Measurements from ENCODE around the gene CLCNKB.

DNA sequence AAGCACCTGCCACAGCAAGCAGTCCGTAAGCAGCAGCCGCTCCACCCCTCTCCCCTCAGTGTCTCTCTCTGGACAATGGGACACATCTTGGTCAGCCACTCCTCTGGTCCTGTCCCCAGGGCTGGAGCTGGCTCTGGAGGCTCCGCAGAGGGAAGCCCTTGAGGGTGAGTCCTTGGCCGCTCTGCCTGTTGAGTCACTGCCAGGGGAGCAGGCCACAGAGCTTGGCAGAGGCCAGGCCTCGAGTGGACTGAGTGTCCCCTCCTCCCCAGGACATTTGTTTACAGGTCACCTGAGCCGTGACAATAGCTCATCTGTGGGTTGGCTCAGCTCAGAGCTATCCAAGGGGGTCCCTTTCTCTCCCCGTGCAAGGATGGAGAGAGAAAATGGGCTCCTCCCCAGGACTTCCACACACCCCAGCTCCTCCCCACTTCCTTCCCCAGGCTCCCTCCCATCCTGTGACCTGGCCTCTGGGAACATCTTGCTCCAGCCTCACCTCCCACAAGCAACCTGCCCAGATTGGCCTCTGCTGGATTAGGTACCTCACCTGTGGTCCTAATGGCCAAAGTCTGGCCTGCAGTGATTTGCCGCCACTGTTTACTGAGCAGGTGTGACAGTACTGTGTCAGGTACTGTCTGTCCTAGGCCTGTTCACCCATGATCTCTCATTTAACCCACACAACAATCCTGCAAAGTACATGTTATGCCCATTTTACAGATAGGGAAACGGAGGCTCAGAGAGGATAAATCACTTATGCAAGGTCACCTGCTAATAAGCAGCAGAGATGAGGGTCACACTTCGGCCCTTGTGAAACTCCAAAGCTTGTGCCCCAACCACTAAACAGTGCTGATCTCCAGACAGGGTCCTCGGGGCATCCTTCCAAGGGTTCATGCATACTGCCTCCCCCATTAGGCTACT lies 25.0 kb downstream of the CLCNKB start:
- TF ChIP-seq FOXP2 (optimal IDR thresholded peaks at IDR 0.05; ENCODE audit: control extremely low read depth, extremely low read length, insufficient read depth): no peak
- TF ChIP-seq EZH2 (IDR thresholded peaks at IDR 0.05): no peak
- TF ChIP-seq POLR2AphosphoS5 (IDR thresholded peaks at IDR 0.05; ENCODE audit: borderline replicate concordance, low read depth, low read length): no peak

Data from SK-N-MC (cell line).